ENCODE results near the gene CRACDL. TPM values are rescaled to one million over a fixed set of nuclear protein-coding genes. Genes with fewer than 3 reads are reported as not detected.

The CRACDL gene
- total and polyA plus RNA-seq, 2 of the 13 experiments (the other 11 are each of a cell fraction or from before 2014, with no cell fraction given) = 0.15 to 0.26 TPM

DNA sequence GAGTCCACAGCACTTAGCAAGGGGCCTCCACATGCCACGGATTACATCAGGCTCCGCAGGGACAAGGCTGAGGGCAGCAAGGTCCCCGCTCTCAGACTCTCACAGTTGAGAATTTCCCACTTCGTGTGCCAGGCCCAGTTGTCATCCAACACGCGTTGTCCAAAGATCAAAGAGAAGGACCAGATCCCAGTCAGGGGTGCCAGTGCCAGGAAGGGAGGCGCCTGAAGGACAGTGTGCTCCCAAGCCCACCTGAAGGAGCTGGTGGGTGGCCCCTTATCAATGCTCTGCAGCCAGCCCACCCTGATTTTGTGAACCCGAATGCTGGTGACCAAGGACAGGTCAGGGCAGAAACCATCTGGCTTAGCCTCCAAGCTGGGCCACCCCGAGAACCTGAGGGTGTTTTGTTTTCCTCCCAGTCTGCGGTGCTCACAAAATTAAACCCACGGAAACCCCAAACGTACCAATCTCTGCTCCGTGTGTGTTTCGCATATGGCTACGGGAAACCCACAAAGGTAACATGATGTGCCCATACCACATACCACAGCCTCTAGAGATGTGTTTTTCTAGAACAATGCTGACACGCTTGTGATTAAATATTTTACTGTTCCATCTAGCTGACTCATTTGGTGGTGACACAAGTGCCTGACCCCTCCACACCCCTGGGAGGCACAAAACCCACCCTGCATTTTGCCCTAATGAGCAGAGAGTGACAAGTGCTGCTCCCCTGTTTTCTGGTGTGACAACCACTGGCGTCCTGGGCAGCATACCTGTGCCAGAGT lies 24.5 kb downstream of the CRACDL start (continued):
- 0 out of 2 replicates have a peak, but pooled peaks have one; percentile 19 for TF ChIP-seq ZBTB38 (CRISPR knock-in tag; IDR thresholded peaks at IDR 0.05)
- 0 out of 2 replicates have a peak, but pooled peaks have one; percentile 37 for TF ChIP-seq ZNF780A (CRISPR knock-in tag; IDR thresholded peaks at IDR 0.05)
- TF ChIP-seq ZSCAN29 (CRISPR knock-in tag; conservative IDR thresholded peaks at IDR 0.05) = no peak
- TF ChIP-seq NR2F2 (IDR thresholded peaks at IDR 0.05; ENCODE audit: borderline replicate concordance, low read depth) = no peak
- TF ChIP-seq, protein P1, sequence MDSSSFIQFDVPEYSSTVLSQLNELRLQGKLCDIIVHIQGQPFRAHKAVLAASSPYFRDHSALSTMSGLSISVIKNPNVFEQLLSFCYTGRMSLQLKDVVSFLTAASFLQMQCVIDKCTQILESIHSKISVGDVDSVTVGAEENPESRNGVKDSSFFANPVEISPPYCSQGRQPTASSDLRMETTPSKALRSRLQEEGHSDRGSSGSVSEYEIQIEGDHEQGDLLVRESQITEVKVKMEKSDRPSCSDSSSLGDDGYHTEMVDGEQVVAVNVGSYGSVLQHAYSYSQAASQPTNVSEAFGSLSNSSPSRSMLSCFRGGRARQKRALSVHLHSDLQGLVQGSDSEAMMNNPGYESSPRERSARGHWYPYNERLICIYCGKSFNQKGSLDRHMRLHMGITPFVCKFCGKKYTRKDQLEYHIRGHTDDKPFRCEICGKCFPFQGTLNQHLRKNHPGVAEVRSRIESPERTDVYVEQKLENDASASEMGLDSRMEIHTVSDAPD (CRISPR knock-in tag; IDR thresholded peaks at IDR 0.05) = no peak
- no peak; the same call in 1 of the 2 replicates for TF ChIP-seq DZIP1 (CRISPR knock-in tag; IDR thresholded peaks at IDR 0.05)
- TF ChIP-seq ATAD3A (CRISPR knock-in tag; IDR thresholded peaks at IDR 0.05) = no peak
- TF ChIP-seq, protein P2, sequence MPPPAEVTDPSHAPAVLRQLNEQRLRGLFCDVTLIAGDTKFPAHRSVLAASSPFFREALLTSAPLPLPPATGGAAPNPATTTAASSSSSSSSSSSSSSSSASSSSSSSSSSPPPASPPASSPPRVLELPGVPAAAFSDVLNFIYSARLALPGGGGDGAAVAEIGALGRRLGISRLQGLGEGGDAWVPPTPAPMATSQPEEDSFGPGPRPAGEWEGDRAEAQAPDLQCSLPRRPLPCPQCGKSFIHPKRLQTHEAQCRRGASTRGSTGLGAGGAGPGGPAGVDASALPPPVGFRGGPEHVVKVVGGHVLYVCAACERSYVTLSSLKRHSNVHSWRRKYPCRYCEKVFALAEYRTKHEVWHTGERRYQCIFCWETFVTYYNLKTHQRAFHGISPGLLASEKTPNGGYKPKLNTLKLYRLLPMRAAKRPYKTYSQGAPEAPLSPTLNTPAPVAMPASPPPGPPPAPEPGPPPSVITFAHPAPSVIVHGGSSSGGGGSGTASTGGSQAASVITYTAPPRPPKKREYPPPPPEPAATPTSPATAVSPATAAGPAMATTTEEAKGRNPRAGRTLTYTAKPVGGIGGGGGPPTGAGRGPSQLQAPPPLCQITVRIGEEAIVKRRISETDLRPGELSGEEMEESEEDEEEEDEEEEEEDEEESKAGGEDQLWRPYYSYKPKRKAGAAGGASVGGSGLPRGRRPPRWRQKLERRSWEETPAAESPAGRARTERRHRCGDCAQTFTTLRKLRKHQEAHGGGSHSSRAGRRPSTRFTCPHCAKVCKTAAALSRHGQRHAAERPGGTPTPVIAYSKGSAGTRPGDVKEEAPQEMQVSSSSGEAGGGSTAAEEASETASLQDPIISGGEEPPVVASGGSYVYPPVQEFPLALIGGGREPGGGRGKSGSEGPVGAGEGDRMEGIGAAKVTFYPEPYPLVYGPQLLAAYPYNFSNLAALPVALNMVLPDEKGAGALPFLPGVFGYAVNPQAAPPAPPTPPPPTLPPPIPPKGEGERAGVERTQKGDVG (CRISPR knock-in tag; IDR thresholded peaks at IDR 0.05; ENCODE audit: borderline replicate concordance) = no peak
- no peak for TF ChIP-seq ETS1 (CRISPR knock-in tag; IDR thresholded peaks at IDR 0.05)
- 0 out of 2 replicates have a peak, but pooled peaks have one; percentile 36 for TF ChIP-seq MYPOP (CRISPR knock-in tag; IDR thresholded peaks at IDR 0.05)
- no peak for TF ChIP-seq ZNF101 (CRISPR knock-in tag; IDR thresholded peaks at IDR 0.05; ENCODE audit: borderline replicate concordance, low read depth)
- TF ChIP-seq RBFOX2 (IDR thresholded peaks at IDR 0.05; ENCODE audit: low read depth, low read length) = no peak
- no peak for TF ChIP-seq ZNF589 (CRISPR knock-in tag; conservative IDR thresholded peaks at IDR 0.05)
- TF ChIP-seq PCBP1 (IDR thresholded peaks at IDR 0.05; ENCODE audit: borderline replicate concordance, low read depth, low read length) = no peak
- TF ChIP-seq ZNF335 (CRISPR knock-in tag; IDR thresholded peaks at IDR 0.05) = no peak
